HG02938 (cell line): ENCODE measurements around the gene IL17B.
"Not testable (repeated sequence)": the region's sequence is repeated elsewhere in the genome, so short reads cannot be mapped to it uniquely, and the experiment has no call there.

Source experiments
- ATAC-seq: cut with Tn5 transposase; IDR thresholded peaks from one replicate; pipeline ENCODE4 v1.9.1; 2021; ENCODE audit warnings: mild to moderate bottlenecking, moderate library complexity; ENCODE audit not compliant: unreplicated experiment

IL17B gene

DNA sequence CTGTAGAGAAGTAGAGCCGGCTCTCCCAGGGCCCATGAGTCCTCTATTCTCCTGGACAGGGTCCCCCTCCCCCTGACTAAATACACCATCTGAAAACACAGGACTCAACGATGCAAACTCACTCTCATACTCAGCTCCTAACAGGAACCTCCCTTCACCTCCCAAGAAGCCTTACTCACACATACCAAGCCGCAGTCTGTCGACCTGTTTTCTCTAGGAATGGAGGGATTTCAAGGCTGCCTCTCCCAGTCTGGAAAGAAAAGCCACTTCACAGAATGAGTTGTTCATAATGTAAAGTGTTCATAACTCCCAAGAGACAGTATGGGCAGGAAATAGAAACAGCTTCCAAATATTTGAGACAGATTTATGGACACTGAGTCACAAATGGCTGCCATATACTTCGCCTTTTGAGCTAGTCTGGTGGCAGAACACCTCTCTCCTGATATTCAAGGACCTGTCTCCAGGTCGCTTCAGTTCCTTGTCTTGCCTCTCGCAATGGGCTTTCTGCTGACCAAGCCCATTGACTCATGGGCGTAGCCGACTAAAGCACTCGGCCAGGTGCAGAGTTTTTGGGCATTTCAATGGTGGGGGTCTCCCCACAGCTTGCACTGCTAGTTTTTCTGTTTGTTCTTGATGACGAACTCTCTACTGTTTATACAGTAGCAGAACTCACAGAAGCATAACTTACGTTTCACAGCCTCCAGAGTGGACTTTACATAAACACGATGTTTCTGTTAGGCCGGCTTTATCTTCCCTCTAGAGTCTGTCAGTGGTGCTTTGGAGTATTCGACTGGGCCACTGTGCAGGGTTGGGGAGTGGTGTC lies 25.0 kb upstream of the IL17B start:
- ATAC-seq = no peak

DNA sequence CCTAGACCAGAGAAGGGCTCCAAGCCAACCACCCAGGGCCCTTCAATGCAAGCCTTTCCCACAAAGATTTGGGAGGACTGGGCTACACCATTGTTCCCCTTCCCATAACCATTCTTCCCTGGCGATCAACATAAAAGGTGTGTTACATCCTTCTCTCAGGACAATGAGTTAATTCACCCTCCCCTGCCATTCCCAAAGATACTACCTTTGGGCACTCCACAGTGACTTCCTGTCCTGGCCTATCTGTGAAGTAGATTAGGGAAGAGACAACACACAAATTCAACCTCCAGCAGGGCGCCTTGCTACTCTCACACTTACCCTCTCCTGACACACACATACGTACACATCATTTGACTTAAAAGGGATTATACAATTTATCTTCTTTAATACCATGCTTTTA lies 23.2 kb upstream of the IL17B start:
- ATAC-seq = no peak

DNA sequence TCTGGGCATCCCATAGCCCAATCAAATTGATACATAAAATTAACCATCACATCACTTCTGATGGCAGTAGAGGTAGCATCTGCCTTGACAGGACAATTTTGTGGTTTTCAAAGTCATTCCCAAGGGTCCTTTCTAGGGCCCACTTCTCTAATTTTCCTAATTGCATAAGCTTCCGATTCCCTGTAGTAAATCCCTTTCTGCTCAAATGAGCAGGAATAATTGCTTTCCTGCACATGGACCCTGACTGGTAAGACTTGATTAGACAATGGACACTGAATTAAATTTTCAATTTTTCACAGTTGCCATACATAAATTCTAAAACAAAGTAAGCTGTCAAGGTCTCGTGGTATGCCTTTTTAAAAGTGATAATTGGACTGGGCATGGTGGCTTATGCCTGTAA lies 22.0 kb upstream of the IL17B start:
- no peak for ATAC-seq

DNA sequence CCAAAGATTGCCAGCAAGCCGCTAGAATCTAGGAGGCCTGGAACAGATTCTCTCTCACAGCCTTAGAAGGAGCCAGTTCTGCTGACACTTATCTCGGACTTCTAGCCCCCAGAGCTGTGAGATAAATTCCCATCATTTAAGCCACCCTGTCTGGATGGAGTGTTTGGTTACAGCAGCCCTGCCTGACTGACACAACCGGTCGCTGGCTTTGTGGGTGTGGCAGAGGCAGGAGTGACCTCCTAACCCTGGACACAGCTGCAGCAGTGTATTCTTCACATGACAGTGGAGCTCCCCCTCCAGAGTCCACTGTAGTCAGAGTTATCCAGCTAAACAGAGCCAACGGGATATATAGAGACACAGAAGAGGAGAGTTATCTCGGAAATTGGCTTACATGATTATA lies 21.2 kb upstream of the IL17B start:
- no peak for ATAC-seq

DNA sequence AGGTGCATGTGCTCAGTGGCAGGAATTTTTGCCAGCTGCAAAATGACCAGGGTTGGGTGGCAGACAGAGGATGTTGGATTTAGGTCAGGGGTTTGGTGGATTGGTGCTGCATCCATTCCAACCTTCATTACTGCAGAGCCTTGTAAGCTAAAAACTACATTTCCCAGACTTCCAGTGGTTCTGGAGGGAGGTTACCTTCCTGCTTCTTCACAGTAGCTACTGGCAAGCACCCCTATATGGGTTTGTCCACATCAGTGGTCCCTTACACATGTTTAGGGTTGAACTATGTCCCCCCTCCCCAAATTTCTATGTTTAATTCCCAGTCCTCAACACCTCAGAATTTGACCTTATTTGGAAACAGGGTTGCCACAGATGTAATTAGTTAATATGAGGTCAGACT lies 20.7 kb upstream of the IL17B start:
- ATAC-seq = no peak

DNA sequence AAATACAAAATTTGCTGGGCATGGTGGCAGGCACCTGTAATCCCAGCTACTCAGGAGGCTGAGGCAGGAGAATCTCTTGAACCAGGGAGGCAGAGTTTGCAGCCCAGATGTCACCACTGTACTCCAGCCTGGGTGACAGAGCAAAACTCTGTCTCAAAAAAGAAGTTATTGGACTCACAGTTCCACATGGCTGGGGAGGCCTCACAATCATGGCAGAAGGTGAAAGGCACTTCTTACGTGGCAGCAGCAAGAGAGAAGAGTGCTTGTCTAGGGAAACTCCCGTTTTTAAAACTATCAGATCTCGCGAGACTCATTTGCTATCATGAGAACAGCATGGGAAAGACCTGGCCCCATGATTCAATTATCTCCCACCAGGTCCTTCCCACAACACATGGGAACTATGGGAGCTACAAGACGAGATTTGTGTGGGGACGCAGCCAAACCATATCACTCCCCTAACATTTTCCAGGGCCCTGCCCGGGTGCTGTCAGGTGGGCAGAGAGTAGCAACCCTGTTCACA lies 19.7 kb upstream of the IL17B start:
- not testable (repeated sequence) for ATAC-seq

DNA sequence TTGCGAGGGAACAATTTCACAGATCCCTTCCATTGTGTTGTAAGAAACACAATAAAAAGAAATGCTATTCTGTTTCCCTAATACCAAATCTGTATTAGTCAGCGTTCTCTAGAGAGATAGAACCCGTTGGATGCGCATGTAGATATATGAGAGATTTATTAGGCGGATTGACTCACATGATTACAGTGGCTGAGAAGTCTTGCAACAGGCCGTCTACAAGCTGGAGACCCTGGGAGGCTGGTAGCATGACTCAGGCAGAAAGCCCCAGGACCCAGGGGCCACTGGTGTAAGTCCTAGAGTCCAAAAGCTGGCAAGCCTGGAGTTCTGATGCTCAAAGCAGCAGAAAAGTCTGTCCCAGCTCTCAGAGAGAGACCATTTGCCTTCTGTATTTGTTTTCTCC lies 18.4 kb upstream of the IL17B start:
- no peak for ATAC-seq

DNA sequence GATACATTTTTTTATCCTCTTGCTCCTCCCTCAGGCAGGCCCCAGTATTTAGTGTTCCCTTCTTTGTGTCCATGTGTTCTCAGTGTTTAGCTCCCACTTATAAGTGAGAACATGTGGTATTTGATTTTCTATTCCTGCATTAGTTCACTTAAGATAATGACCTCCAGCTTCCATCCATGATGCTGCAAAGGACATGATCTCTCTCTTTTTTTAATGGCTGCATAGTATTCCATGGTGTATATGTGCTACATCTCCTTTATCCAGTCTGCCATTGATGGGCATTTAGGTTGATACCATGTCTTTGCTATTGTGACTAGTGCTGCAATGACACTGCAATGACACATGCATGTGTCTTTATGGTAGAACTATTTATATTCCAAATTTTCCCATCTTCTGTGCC lies 15.9 kb upstream of the IL17B start:
- not testable (repeated sequence) for ATAC-seq

DNA sequence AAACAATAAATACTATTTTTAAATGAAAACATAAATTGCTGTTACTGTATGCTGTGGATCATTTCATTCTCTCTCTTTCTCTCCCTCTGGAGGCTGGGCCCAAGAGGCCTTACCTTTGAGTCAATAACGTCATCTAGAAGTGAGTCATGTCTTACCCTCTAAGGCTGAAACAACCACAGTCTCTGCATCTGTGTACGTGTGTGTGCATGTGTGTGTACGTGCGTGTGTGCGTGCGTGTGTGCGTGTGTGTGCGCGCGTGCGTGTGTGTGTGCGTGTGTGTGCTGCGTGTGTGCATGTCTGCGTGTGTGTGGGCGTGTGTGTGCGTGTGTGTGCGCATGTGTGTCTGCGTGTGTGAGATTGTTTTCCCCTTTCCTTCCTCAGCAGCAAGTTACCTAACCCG lies 13.6 kb upstream of the IL17B start:
- ATAC-seq = no peak

DNA sequence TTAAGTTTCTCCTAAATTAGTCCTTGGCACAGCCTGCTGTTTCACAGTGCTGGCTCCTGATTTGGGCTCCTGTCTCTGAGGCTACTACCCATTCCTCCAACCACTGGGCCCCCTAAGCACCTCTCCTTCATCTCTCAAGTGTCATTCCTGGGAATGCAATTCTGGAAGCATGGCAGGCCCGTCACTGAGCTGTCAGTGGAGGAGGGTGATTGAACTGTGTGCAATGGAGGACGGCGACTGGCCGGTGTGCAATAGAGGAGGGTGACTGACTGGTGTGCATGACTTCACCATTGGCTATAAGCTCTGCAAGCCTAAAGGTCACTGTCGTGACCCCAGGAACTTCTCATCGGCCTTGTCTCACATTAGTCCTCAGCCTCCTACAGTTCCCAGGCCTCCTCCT lies 12.4 kb upstream of the IL17B start:
- no peak for ATAC-seq

DNA sequence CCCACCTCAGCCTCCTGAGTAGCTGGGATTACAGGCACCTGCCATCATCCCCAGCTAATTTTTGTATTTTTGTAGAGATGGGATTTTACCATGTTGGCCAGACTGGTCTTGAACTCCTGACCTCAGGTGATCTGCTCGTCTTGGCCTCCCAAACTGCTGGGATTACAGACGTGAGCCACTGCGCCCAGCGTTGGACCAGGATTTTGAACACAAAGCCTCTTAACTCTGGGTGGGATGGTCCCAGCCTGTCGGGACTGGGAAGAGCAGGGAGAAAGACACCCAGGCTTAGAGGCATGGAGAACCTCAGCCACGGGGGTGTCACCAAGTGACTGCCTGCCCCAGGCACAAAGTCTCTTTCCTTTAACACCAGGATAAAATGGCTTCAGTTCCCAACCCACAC lies 12.0 kb upstream of the IL17B start:
- ATAC-seq = not testable (repeated sequence)

DNA sequence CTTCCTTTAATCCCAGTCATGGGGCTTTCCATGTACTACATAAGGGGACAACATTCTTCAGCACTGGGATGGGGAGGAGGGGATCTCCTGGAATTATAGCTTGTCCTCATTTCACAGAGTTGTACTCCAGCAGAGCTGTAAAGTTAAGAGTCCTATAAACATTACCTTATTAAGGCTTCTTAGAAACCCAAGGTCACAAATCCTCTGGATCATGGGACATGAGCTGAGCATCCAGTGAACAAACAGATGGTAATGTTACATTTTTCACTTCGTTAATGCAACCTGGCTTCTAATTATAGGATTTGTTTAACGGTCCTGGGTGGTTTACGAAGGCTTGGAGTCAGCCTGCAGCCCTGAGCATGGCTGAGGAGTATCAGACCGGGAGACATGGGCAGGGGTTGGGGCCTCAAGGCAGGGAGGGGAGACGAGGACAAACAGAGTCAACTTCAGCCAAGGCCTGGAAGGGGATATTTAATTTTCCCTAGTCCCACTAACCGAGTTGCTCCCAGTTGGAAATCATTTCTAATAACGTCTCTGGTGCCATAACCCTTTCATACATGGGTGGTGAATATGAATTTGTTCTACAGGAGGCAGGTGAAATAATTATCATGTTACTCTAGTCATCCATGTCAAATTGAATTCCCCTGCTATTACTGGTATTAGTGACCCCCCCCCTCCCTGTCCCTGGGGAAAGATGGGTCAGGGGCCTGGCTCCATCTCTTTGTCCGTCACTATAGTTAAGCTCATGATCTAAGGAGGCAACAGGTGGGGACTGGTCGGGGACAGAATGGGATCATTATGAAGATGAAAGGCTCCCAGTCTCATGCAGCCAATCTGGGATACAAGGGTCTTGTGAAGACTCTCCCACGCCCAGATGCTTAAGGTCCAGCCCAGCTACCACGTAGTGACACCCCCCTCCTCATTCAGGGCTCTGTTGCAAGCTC lies 10.7 kb upstream of the IL17B start:
- no peak for ATAC-seq

DNA sequence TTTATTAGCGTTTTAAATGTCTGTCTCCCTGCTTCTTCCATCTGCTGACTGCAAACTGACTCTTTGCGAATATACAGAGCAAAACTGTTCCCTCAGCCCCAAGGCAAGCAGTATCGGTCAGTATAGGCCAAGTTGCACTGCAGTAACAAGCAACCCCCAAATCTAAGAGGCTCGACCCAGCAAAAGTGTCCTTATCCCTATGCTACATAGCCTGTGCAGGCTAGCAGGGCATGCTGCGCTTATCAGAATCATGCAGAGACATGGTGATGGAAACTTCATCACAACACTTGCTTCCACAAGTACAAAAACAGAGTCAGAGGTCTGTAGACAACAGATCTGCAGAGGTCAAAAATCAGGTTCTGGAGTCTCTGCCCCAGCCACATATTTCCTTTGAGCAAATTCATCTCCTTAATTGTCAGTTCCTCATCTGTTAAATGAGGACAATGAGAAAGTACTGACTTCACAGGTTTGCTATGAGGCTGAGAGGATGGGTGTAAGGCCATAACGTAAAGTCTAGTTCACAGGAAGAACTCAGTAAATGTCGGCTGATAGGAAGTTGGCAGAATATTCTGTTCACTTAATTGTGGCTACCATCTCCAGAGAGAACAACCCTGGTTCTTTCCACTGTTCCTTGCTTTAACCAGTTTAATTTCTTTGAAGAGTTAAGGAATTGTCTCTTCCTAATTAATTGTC lies 9.6 kb upstream of the IL17B start:
- ATAC-seq = no peak

DNA sequence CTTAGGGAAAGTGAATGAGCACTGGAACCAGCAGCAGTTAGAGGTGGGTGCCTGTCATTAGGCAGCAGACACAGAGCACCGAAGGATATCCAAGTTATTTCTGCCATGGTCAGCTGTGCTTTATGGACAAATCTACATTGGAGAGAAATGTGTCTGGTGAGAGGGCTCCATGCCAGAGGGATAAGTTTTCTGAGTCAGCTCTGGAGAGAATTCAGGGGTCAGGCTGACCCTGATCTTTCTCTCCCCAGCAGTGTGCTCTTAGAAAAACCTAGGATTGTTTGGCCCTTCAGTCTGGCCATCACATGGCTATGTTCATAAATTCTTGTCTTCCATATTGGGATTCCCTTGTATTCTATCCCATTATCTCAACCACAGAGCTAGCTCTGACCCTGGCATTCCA lies 8.9 kb upstream of the IL17B start:
- no peak for ATAC-seq

DNA sequence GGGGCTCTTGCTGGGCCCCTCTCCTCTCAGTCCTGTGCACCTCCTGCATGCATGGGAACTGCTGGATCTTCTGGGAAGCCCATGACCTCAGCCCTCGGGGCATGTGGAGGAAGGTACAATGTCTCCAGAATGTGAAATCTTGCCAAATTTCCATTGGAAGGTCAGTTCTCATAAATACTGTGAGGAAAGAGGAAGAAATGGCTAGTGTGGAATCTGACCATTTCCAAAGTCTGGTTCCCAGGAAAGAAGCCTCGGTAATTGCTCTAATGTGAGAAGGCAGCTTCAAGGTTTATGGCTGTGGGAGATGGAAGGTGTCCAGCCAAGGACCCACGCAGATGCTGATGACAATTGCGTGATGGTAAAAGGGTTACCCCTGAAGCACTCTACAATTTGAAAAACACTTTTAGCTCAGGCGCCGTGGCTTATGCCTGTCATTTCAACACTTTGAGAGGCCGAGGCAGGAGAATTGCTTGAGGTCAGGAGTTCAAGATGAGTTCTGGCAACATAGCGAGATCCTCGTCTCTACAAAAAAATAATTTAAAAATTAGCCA lies 8.1 kb upstream of the IL17B start:
- no peak for ATAC-seq

DNA sequence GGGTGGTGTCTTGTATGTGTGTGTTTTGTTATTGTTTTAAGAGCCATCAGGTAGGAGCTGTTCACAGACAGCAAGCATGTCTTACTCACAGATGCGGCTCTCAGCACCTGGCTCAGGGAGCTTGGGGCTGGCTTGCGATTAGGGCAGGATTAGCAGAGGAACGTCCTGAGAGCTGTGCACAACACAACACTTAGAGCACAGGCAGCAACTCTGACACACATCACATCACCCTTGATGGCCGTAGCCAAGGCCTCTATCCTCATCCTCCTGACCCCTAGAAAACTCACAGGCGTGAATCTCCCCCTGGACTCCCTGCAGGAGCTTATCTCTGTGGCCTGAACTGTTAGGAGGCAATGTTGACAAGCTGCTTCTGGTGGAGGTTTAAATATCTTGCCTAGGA lies 7.1 kb upstream of the IL17B start:
- ATAC-seq = no peak

DNA sequence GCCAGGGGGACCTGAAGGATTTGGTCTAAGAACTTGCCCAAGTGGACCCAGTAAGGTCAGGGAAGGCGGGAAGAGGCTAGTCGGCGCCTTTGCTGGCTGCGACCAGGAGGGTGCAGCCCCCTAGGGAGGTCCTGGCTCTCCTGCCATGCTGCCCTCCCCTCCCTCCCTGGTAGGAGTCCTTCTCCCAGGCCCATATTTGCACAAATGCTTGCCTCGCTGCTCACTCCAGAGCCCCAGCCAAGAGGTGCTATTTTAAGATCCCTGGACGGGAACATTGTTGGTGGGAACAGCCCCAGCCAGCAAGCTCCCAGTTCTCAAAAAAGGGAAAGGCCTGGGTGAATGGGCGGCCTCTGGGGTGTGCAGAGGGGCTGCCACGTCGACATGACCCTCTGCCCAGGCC lies 4.3 kb upstream of the IL17B start:
- ATAC-seq = no peak

DNA sequence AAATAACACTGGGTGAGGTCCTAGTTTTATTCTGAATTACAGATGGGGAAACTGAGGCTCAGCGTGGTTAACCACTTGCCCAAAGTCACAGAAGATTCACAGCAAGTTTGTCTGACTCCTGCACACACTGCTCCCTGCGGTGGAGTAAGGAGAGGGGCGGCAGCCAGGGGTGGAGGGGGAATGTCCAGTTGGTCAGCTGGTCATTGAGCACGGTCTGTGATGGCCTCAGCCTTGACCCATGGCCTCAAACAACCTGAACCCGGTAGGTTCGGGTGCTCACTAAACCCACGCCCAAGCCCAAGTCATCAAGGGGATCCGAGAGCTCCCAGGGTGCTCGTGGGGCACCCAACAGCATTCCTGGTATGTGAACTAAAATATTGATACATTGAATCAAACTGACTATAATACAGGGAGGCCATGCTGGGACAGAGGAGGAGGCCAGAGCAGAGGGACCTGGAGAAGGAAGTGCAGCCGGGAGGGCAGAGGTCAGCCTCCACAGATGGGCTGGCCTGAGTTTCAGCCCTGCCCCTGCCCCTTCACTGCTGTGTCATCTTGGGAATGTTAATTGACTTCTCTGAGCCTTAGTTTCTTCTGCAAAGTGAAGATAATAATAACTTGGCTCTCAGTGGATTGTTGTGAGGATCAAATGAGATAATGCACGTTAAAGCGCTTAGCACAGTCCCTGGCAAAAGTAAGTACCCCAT lies 3.6 kb upstream of the IL17B start:
- ATAC-seq = no peak

DNA sequence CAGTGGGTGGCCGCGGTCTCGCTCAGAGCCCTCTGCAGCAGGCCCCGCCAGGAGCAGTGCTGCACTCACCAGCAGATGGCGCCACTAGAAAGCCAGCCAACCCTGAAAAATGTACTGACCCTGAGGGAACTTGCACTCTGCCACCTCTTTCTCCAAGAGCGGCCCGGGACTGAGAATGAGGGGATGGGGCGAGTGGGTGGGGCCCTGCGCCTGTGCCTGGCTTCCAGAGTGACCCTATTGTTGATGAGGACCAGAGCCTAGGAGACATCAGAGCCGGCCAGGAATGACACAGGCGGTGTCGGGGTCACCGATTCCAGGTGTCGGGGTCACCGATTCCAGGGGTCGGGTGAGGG lies 2.9 kb upstream of the IL17B start:
- ATAC-seq = peak; percentile 85

DNA sequence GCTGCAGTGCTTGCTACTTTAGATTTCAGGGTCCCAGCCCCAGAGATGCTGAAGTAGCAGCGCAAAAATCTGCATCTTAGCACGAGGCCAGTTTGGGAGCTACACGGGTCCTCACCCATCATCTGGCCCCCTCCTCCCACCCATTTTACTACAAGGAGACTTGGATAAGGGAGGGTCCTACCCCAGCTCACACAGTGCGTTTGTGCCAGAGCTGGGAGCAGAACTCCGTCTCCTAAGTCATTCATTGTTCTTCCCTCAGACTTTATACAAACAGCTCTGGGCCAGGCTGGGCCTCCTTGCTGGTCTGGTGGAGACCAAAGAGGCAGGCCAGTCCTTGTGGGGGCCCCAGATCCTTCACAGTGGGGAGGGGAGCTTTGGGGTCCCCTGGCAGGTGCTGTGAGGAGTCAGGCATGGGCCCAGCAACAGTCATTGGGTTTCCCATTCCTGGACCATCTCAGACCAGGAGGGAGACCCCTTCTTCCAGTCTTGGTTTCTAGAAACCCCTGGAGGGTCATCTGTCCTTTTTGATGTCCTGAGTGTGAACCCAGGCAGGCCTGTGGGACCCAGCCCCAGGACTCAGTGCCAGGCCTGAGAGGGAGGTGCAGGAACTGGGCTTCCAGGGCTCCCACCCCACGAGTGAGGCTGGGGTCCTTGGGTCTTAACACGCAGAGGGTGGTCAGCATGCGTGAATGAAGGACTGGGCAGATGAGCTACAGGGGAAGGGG lies 2.3 kb upstream of the IL17B start:
- ATAC-seq = peak; percentile 23
